Pancreas (tissue), 10 donors: Measurements from ENCODE around the gene BMPR1A. TPM values are rescaled to one million over a fixed set of nuclear protein-coding genes. Genes with fewer than 3 reads are reported as not detected.

ENCODE experiments used
- ATAC-seq, 4 donors: fragments of 200-7000 bp; cut with Tn5 transposase; one replicate each; pipeline versions ENCODE4 v1.8.0 to v1.9.1; 2020; ENCODE audit warnings: mild to moderate bottlenecking in 4 of 4, moderate library complexity in 4 of 4
- DNase-seq, 6 donors: peaks; one replicate each; pipeline ENCODE4 v3.0.0-alpha.2; 2020
- FAIRE-seq: peaks from 2 replicates; lab custom pipeline; 2012; peaks lifted over from hg19 to GRCh38; lab: Jason Lieb, UNC
- H3K27ac ChIP-seq, 4 donors: fragments of 200-600 bp; sonication (generic); 1 replicate in 3 of 4; 2 replicates in 1 of 4; pipeline versions ENCODE4 v1.5.0 to v1.8.0; 2020
- H3K27me3 ChIP-seq, 4 donors: fragments of 200-600 bp; one replicate each; pipeline ENCODE4 v1.8.0; 2021
- H3K36me3 ChIP-seq, 3 donors: fragments of 200-600 bp; sonication (generic) in 1 of 3; one replicate each; pipeline versions ENCODE4 v1.5.0 to v1.8.0; 2020 to 2021
- H3K4me1 ChIP-seq, 3 donors: fragments of 200-600 bp; one replicate each; pipeline ENCODE4 v1.8.0; 2021
- H3K4me3 ChIP-seq, 4 donors: fragments of 200-600 bp; sonication (generic) in 2 of 4; one replicate each; pipeline versions ENCODE4 v1.5.0 to v1.8.0; 2020 to 2021
- H3K9me3 ChIP-seq, 4 donors: fragments of 200-600 bp; one replicate each; pipeline ENCODE4 v1.8.0; 2021
- WGBS, 2 donors: extraction: QIAGEN DNeasy Blood & Tissue Kit; methylation state at CpG; one replicate each; pipeline ENCODE4 v1.1.7; 2013; 5-methylcytosine and 5-hydroxymethylcytosine counted together
- intact Hi-C, 3 donors: fragments of 100-400 bp; cut with DNase I; formaldehyde crosslinking; loops; one replicate each; pipeline versions ENCODE4 v1.11.1 to v1.14.2; 2022
- polyA plus RNA-seq, 2 donors: library from polyadenylated mRNA; stranded (reverse); fragments of 200-250 nt; gene quantifications; one replicate each; pipeline ENCODE4 v1.2.3, GENCODE V29; 2013
- total RNA-seq, 6 donors: library from RNA; stranded (reverse); fragmentation: NEBNext Ultra II Directional in 4 of 6; extraction: Animal tissue kit (Norgen Biotek cat#: 25700) in 4 of 6; gene quantifications; one replicate each; pipeline versions ENCODE4 v1.2.1 to v1.2.4, GENCODE V29; 2021 to 2023
- TF ChIP-seq, protein P1 (sequence below), 4 donors: fragments of 200-600 bp; sonication (generic) in 3 of 4; IDR thresholded peaks; one replicate each; pipeline versions ENCODE4 v1.5.0 to v1.8.0; 2021; ENCODE audit warnings: antibody characterized with exemption in 4 of 4
- donor health status: healthy with polysubstance abuse.
- donor health status: DM: no; HTN: no; CAD: no; lungs with moderate emphysema.
- donor health status: DM: no; HTN: no; CAD: no.
- donor health status: control.
- donor health status: control.
- donor health status: Bipolar disorder and iron deficiency.
- donor health status: DM: yes; HTN: yes; CAD: no.
- donor health status: DM: no; HTN: no; CAD: no.
- donor health status: DM: no; HTN: no; CAD: no.
- donor health status: DM: yes; HTN: yes; CAD: no.

Gene BMPR1A
- total and polyA plus RNA-seq, 8 donors: 3.5 to 22.3 (median 11.1) TPM

DNA sequence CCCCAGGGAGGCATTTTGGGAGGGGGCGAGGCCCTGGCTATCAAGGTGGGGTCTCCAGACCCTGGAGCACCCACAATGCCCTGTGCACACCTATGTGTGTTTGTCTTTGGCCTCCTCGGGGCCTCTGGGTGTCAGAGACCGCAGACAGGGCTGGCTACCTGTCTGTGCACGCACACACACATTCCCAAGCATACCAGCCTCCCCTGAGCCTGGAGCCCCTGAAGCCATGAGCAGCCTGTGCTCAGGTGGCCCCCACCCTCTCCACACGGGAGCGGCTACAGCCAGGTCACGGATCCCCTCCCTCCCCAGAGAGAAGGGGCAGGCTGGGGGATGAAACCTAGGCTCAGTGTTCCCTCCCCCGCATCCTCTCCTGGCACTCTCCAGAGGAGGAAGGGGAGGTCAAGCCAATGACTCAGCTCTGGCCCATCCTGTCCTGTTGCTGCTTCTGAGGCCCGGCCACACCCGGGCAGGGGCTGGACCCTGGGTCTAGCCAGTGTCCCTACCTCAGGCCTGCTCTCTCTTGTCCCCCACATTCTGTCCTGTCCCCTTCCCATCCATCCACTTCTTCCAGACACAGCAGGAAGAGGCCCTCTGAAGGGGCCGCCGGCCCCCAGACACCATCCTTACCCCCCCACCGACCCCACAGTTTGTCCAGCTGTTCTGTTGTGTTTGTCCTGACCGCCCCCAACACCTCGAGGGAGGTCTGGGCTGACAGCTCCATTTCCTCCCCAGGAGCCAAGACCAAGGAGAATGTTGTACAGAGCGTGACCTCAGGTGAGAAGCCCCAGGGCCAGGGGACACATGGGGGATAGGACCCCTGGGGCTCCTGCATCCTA lies 202.7 kb downstream of the BMPR1A start:
- Histone ChIP-seq H3K4me3 (peak overlapping the region in 1 of 4 donors; percentile 10), H3K36me3 (no peaks in the 10 kb centered on the region), H3K27ac (no peak overlapping the region), H3K4me1 (no peaks in the 10 kb centered on the region), H3K9me3 (no peaks in the 10 kb centered on the region), H3K27me3 (no peaks in the 10 kb centered on the region)
- 68 to 71% methylated on average over 16 of the region's 16 CpGs for WGBS, 2 donors
- DNase-seq (peak in 3 of 6 donors; percentile 22 to 53 (median 50)), ATAC-seq (peak in 3 of 4 donors; percentile 21 to 43 (median 36)), FAIRE-seq (no peak)
- intact Hi-C loops: no loop called here
- TF ChIP-seq, protein P1, sequence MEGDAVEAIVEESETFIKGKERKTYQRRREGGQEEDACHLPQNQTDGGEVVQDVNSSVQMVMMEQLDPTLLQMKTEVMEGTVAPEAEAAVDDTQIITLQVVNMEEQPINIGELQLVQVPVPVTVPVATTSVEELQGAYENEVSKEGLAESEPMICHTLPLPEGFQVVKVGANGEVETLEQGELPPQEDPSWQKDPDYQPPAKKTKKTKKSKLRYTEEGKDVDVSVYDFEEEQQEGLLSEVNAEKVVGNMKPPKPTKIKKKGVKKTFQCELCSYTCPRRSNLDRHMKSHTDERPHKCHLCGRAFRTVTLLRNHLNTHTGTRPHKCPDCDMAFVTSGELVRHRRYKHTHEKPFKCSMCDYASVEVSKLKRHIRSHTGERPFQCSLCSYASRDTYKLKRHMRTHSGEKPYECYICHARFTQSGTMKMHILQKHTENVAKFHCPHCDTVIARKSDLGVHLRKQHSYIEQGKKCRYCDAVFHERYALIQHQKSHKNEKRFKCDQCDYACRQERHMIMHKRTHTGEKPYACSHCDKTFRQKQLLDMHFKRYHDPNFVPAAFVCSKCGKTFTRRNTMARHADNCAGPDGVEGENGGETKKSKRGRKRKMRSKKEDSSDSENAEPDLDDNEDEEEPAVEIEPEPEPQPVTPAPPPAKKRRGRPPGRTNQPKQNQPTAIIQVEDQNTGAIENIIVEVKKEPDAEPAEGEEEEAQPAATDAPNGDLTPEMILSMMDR (IDR thresholded peaks at IDR 0.05): no peak

DNA sequence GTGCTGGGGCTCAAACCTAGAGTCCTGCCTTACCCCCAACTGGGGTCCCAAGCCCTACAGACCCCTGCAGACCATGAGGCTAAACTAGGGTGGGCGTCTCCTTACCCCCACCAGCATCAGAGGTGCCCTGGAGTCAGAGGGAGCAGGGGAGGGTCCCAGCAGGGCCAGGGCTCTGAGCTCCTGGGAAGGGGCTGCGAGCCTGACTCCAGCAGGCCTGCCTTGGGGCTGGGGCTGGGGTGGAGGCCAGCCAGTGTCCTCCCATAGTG lies 203.3 kb downstream of the BMPR1A start:
- intact Hi-C loops: loop anchor here in 1 of 3 donors (5.0 kb wide), 1 partner anchor 267 kb away; no protein-coding TSS in a partner anchor
- Histone ChIP-seq H3K27me3 (no peaks in the 10 kb centered on the region), H3K36me3 (no peaks in the 10 kb centered on the region), H3K4me1 (no peaks in the 10 kb centered on the region), H3K9me3 (no peaks in the 10 kb centered on the region), H3K27ac (no peak overlapping the region), H3K4me3 (no peak overlapping the region)
- no peak for ATAC-seq
- DNase-seq: no peak
- TF ChIP-seq, protein P1 (IDR thresholded peaks at IDR 0.05): no peak
- WGBS, 2 donors: 57 to 78% methylated on average over 2 of the region's 2 CpGs
- FAIRE-seq: no peak

DNA sequence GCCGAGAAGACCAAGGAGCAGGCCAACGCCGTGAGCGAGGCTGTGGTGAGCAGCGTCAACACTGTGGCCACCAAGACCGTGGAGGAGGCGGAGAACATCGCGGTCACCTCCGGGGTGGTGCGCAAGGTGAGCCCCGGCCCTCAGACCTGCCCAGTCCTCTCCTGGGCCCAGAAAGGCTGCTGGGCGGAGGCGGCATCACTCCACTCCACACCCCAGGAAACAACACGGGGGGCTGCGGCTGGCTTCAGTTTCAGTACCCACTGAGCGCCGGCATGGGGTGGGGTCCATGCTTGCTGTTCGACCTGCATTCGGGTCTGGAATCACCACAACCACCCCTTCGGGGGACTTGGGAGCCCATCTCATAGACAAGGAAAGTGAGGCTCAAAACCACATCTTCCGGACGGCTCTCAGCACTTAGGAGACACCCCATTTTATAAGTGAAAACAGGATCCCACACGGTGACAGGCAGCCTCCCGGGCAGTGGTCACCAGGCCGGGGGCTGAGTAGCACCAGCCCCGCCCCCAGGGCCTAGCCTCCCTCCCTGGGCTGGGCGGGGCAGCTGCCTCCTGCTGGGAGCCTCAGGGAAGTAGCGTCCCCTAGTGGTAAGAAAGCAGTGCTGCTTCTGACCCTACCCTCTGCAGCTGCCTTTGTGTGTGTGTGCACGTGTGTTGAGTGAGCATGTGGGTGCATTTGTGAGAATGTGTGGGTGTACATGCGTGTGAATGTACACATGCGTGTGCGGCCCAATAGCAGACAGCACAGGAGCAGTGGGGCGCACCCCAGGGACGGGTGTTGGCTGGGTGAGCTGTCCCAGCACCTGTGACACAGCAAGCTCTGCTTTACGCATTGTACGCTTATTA lies 203.8 kb downstream of the BMPR1A start:
- Histone ChIP-seq H3K4me3 (no peak overlapping the region), H3K9me3 (no peaks in the 10 kb centered on the region), H3K27ac (no peak overlapping the region), H3K27me3 (no peaks in the 10 kb centered on the region), H3K36me3 (no peaks in the 10 kb centered on the region), H3K4me1 (no peaks in the 10 kb centered on the region)
- ATAC-seq (peak; percentile 75 to 90 (median 80)), DNase-seq (peak in 3 of 6 donors; percentile 56 to 70 (median 63)), FAIRE-seq (no peak)
- TF ChIP-seq, protein P1 (IDR thresholded peaks at IDR 0.05): peak; percentile 79 to 83 (median 81)
- WGBS, 2 donors: 64 to 69% methylated on average over 37 of the region's 37 CpGs
- intact Hi-C loops: loop anchor here in 1 of 3 donors (5.0 kb wide), 1 partner anchor 268 kb away; no protein-coding TSS in a partner anchor

DNA sequence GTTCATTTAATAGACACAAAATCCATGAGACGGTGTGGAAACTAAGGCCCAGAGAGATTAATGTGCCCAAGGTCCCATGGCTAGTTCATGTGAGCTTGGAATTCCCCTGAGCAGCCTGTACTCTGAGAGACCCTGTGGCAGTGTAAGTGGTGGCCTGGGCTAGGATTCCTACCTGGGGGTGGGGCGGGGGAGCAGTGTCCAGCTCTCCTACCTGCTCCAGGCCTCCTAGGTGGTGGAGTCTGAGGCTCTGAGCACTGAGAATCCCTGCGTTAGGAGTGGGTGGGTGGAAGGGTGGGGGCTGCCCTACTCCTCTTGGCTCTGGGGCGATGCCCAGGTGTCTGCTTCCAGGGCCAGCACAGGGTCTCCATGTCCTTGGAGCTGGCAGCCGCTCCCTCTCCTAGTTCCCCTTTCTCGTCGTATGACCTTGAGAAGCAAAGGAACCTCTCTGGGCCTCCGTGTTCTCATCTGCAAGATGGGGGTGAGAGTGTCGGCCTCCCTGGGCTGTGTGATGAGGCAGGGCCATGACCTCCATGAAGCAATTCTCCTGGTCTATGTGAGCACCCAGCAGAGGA lies 204.5 kb downstream of the BMPR1A start:
- intact Hi-C loops: loop anchor here in 1 of 3 donors (5.0 kb wide), 1 partner anchor 269 kb away; no protein-coding TSS in a partner anchor
- FAIRE-seq: no peak
- Histone ChIP-seq H3K36me3 (no peaks in the 10 kb centered on the region), H3K9me3 (no peaks in the 10 kb centered on the region), H3K4me1 (no peaks in the 10 kb centered on the region), H3K4me3 (no peak overlapping the region), H3K27ac (no peak overlapping the region), H3K27me3 (no peaks in the 10 kb centered on the region)
- TF ChIP-seq, protein P1 (IDR thresholded peaks at IDR 0.05): no peak
- DNase-seq: peak in 2 of 6 donors; percentile 28 to 31
- whole genome bisulfite sequencing, 2 donors: 52 to 55% methylated on average over 9 of the region's 9 CpGs
- peak in 1 of 4 donors; percentile 11 for ATAC-seq
